Islet of Langerhans (tissue), 1 donor: ENCODE measurements around the gene FUNDC2.
"Not testable (repeated sequence)": the region's sequence is repeated elsewhere in the genome, so short reads cannot be mapped to it uniquely, and the experiment has no call there.

Experiments
- FAIRE-seq: peaks from one replicate; lab custom pipeline; 2011; peaks lifted over from hg19 to GRCh38; lab: Jason Lieb, UNC

FUNDC2 gene

GRCh38 chrX:155026727-155027508 is at the start of gene FUNDC2:
Gene FUNDC2 (plus strand): TSS chrX:155026844. CDS start chrX:155026939, 95 bp downstream.
- FAIRE-seq, result no peak

GRCh38 chrX:154979629-154980028 is 47.0 kb upstream of the FUNDC2 start:
- FAIRE-seq, result no peak

GRCh38 chrX:154980330-154981115 is 46.1 kb upstream of the FUNDC2 start:
- FAIRE-seq, result peak; percentile 41

DNA sequence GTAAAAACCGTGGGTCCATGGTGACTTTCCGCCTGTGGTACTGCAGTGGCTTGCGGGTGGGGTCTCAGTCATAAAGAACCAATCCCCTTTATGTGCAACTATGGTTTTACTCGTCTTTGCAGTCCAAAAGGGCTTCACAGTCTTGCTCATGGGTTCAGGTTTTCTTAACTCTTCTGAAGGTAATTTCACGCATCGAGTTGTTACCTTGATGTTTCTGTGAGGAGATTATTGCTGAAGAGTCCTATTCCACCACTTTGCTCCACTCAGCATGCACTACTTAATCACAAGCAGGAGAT is 45.6 kb upstream of the FUNDC2 start:
- no peak for FAIRE-seq

GRCh38 chrX:154986826-154987575 is 39.6 kb upstream of the FUNDC2 start:
- no peak for FAIRE-seq

DNA sequence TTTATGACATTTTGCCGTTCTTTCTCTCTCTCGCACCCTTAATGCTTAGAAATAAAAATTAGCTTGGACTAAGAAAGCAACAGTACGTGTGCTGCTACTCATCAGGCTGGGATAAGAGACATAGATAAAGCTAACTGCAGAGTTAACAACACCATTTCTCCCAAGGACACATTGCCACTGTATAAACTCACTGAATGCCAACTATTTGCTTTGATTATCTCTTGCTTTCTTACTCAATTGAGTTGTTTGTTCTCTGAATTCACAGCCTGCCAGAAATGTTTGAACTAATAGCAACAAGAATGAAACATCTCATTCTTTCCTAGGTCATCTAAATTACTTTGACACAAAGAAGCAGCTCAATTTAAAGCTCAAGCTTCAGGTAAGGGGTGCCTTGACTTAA is 38.7 kb upstream of the FUNDC2 start:
- FAIRE-seq, result peak; percentile 5

DNA sequence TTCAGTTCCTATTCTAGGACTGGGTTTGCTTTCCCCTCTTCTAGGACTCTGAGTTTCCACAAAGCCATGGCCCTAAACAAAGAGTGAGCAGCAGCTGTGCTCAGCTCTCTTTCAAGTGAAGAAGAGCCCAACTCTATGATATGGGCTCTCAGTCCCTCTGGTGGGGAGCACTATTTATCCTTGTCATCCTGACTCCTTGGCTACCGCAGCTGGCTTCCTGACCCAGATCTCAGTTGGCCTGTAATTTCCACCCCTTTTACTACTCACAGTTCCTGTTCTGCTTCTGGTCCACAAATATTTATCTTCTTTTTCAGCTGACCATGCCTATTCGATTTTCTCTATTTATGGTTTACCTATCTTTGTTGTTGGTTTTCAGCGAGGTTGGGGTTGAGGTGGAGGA is 37.9 kb upstream of the FUNDC2 start:
- no peak for FAIRE-seq

- no peak for FAIRE-seq
Observed at GRCh38 chrX:154990496-154990895, 36.1 kb upstream of the FUNDC2 start.

GRCh38 chrX:154991039-154991438 is 35.6 kb upstream of the FUNDC2 start:
- no peak for FAIRE-seq

GRCh38 chrX:154991476-154991875 is 35.2 kb upstream of the FUNDC2 start:
- FAIRE-seq, result no peak

DNA sequence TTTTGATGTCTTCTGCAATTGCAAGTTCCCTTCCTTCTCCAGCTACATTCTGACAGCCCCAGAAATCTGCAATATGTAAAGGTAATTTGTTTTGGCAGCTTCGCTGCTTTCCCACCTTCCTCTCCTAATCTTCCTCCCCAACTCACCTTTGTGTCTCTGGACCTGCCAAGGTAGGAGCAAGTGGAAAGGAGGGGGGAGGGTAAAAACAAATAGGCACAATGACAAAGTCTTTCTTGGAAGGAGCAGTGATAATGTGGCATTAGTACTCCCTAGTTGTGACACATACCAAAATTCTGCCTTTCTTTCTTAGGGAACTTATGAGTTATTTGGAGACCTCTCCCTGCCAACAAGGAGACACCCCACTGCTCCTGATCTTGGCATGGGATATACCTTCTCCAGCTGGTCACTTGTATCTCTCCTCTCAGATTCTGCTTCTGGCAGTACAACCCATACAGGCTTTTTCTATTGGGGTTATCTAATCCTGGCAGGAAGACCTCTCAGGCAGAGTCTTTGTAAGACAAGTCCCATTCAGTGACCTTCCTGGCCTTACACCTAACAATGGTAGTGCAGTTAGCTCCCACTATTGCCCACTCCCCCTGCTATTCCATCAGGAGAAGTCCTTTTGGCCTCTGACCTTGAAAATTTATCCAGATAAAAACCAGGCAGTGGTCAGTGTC is 28.3 kb upstream of the FUNDC2 start:
- FAIRE-seq, result no peak

GRCh38 chrX:155000841-155001240 is 25.8 kb upstream of the FUNDC2 start:
- no peak for FAIRE-seq

DNA sequence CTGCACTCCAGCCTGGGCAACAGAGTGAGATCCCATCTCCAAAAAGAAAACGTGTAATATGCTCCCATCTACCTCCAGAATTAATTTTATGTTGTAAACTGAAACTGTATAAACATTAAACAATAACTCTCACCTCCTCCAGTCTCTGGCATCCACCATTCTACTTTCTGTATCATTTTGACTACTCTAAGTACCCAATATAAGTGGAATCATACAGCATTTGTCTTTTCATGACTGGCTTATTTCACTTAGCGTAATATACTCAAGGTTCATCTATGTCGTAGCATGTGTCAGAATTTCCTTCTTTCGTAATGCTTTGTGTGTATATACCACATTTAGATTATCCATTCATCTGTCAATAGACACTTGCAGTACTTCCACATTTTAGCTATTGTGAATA is 24.8 kb upstream of the FUNDC2 start:
- no peak for FAIRE-seq

DNA sequence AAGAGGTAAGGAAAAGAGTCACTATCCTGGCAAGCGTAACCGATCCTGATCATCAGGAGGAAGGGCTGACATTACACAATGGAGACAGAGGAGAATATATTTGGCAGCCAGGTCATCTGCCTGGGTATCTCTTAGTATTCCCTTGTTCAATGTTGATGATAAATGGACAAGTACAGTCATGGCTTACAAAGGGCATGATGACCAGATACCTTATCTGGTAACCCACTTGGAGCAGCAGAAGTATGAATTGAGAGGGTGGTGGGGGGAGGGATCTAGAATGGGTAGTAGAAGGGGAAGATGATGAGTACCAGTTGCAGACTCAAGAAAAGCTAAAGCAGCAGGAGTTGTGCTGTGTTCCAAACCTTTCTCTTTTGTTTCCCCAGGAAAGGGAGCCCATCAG is 21.5 kb upstream of the FUNDC2 start:
- FAIRE-seq, result no peak

- FAIRE-seq, result not testable (repeated sequence)
Observed at GRCh38 chrX:155006379-155006778, 20.3 kb upstream of the FUNDC2 start.

DNA sequence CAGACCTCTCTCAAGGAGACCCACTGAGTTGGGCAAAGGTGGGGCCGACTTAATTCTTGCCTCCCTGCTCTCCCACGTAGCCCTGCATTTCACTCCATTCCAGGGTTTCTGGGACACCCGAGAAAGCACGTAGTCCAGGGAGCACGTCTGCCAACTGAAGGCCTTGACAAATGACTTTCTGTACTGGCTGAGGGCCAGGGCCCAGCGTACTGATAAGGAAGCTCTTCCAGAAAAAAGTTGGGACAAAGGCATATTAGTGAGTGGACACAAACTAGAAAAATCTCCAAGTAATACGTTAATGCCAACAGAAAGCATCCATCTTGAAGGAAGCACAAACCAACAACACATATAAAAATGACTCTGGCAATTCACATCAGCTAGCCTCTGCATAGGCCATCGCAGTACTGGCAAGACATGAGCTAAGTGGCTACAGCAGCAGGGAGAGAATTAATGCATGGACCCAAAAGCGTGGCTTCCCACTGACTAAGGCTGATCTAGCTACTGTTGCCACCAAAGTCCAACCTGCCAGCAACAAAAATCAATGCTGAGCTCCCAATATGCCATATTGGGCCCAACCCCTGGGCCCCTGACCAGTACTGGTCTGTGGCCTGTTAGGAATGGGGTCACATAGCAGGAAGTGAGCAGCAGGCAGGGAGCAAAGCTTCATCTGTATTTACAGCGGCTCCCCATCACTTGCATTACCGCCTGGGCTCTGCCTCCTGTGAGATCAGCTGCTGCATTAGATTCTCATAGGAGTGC is 19.6 kb upstream of the FUNDC2 start:
- FAIRE-seq, result peak; percentile 66

DNA sequence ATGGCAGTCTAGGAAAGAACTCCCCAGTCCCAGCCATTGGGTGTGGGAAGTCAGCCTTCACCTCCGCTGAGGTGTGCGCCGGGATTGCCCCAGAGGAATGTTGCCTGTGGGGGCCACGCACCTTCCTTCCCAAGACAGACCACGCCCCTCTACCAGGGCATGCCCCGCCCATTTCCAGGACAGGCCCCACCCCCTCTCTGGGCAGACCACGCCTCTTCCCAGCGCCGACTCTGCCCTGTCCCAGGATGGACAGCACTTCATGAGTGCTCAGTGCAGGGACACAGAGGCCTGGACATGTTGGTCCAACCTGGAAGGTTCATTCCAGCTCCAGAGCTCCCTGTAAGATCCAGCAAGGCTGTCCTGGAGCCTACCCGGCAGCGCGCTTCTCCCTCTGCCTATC is 18.1 kb upstream of the FUNDC2 start:
- FAIRE-seq, result not testable (repeated sequence)

DNA sequence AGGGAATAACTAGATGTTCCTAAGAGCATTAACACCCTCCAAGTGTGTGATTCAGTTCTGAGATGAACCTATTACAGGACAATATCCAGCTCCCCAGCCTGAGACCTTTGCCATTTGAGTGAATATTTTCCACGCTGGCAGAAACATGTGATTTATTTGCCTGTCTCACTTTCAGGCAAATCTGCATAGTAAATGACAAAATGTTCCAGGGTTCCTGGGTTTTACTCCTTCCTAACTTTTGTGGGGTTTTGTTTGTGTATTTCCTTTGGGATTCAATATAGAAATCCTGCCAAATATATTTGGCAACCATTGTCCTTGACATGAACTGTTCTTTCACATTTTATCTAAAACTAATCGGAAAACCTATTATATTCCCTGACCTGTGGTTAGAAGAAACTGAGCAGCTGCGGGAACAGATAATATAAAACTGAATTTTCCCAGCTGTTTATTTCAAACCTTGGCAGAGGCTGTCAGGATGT is 16.6 kb upstream of the FUNDC2 start:
- no peak for FAIRE-seq

DNA sequence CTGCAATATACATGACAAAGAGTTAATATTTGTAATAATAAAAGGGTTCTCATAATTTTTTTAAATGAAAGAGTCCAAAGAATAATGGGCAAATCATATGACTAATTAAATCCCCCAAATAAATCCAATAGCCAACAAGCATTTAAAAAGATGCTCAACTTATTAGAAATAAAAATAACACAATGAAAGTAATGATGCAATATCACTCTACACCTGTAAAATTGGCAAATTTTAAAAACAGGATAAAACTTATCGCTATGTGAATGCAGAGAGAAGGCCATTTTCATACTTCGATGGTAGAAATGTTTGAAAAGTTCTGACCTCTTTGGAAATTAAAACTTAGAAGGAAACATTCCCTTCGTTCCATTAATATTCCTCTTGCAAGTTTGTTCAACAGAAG is 6.1 kb upstream of the FUNDC2 start:
- FAIRE-seq, result peak; percentile 49

DNA sequence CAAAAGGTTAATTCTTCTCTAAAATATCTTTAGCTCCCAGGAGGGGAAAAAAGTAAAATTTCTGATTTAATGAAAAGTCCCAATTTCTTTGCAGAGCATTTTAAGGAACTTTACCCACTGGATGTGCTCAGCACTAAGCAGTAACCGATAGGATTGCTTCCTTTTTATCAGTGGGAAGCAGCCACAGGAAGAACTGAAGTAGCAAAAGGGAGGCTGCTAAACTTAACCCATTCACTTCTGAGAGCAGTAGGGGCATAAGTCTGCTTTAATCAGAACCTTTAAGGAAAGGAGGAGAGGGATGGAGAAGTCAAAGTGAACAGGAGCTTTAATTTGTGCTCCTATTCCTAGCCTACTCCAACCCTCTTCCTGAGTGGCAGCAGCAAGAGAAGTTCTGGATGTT is 4.1 kb upstream of the FUNDC2 start, which contains the start of gene F8:
F8 (minus strand) TSS at position 139 of the 400 bp plus-strand sequence. CDS start 171 bp downstream, outside the sequence.
- no peak for FAIRE-seq
